Endothelial cell of umbilical vein (primary cell): ENCODE data around the gene GGTA1. TPM values are rescaled to one million over a fixed set of nuclear protein-coding genes. Genes with fewer than 3 reads are reported as not detected.

Experiments used
- BruUV-seq: library from RNA; stranded (reverse); fragments of 400-500 nt; replicated peaks from 2 replicates; lab custom pipeline; 2021; lab: Mats Ljungman, UMichigan
- CTCF ChIA-PET: fragments of 300-600, 350-600 bp; sonication (Branson Sonifier 250); formaldehyde crosslinking; loops from one replicate; lab custom pipeline; 2021; ENCODE audit warnings: antibody characterized with exemption, inconsistent platforms; lab: Charles Lee
- POLR2A ChIA-PET: fragments of 300-600, 350-600 bp; sonication (Branson Sonifier 250); formaldehyde crosslinking; loops from one replicate; lab custom pipeline; 2021; ENCODE audit warnings: antibody characterized with exemption, inconsistent platforms; lab: Charles Lee
- DNase-seq: peaks from one replicate; pipeline ENCODE4 v3.0.0-alpha.2; 2011; ENCODE audit warnings: low read depth, low spot score
- FAIRE-seq: peaks from 2 replicates; lab custom pipeline; 2011; peaks lifted over from hg19 to GRCh38; lab: Jason Lieb, UNC
- H2AFZ ChIP-seq: 2 replicates; pipeline ENCODE4 v1.6.0; 2012; ENCODE audit warnings: low read depth, low read length, control low read depth, inconsistent platforms
- H3K27ac ChIP-seq: 2 replicates; pipeline ENCODE4 v1.5.1; 2011; ENCODE audit warnings: low read depth, mild to moderate bottlenecking, control low read depth, low read length, moderate library complexity; ENCODE audit not compliant: insufficient read depth
- H3K27me3 ChIP-seq, 2 experiments: 2 replicates each; pipeline versions ENCODE4 v1.6.0 to v1.6.1; 2011; ENCODE audit warnings: low read length in 2 of 2, mixed read lengths in 1 of 2; ENCODE audit not compliant: control insufficient read depth in 2 of 2, insufficient read depth in 2 of 2
- H3K36me3 ChIP-seq, 2 experiments: 2 replicates in 1 of 2; 3 replicates in 1 of 2; pipeline ENCODE4 v1.5.1; 2011; ENCODE audit warnings: low read length in 2 of 2, mild to moderate bottlenecking in 1 of 2, moderate library complexity in 1 of 2; ENCODE audit not compliant: control insufficient read depth in 2 of 2, insufficient read depth in 2 of 2; ENCODE audit errors: extremely low read depth in 1 of 2
- H3K4me1 ChIP-seq: 3 replicates; pipeline ENCODE4 v1.5.1; 2011; ENCODE audit warnings: mild to moderate bottlenecking, low read length; ENCODE audit not compliant: control insufficient read depth, insufficient read depth; ENCODE audit errors: extremely low read depth
- H3K4me2 ChIP-seq: 2 replicates; pipeline ENCODE4 v1.6.1; 2011; ENCODE audit warnings: low read length, control low read depth, mixed read lengths; ENCODE audit not compliant: insufficient read depth
- H3K4me3 ChIP-seq, 3 experiments: fragments of 200-600 bp in 1 of 3; sonication (generic), shearing (Covaris generic) in 1 of 3; replicated peaks in 1 of 3; 2 replicates each; pipeline ENCODE4 v1.5.1; 2011 to 2016; ENCODE audit warnings: control low read depth in 3 of 3, low read length in 3 of 3, mild to moderate bottlenecking in 2 of 3, inconsistent platforms in 1 of 3, low read depth in 1 of 3, moderate library complexity in 1 of 3; ENCODE audit not compliant: insufficient read depth in 1 of 3
- H3K79me2 ChIP-seq: 2 replicates; pipeline ENCODE4 v1.6.0; 2012; ENCODE audit warnings: low read length, inconsistent platforms; ENCODE audit not compliant: control insufficient read depth, insufficient read depth
- H3K9ac ChIP-seq: replicated peaks from 2 replicates; pipeline ENCODE3; 2011; ENCODE audit warnings: low read length, control low read depth; ENCODE audit not compliant: insufficient read depth; ENCODE audit errors: extremely low read depth
- H3K9me1 ChIP-seq: replicated peaks from 3 replicates; pipeline ENCODE4 v1.6.0; 2011; ENCODE audit warnings: mild to moderate bottlenecking, low read length; ENCODE audit not compliant: control insufficient read depth, insufficient read depth; ENCODE audit errors: extremely low read depth
- H3K9me3 ChIP-seq: replicated peaks from 2 replicates; pipeline ENCODE4 v1.5.1; 2012; ENCODE audit warnings: low read length, inconsistent platforms; ENCODE audit not compliant: control insufficient read depth, insufficient read depth
- H4K20me1 ChIP-seq: replicated peaks from 2 replicates; pipeline ENCODE3; 2011; ENCODE audit warnings: mild to moderate bottlenecking, low read length; ENCODE audit not compliant: control insufficient read depth, insufficient read depth; ENCODE audit errors: extremely low read depth
- EZH2 ChIP-seq: IDR thresholded peaks from 2 replicates; pipeline ENCODE4 v1.6.1; 2012; ENCODE audit warnings: borderline replicate concordance, low read depth, mild to moderate bottlenecking, moderate library complexity, low read length, inconsistent platforms; ENCODE audit not compliant: severe bottlenecking
- FOS ChIP-seq: IDR thresholded peaks from 2 replicates; pipeline ENCODE4 v1.6.1; 2011; ENCODE audit warnings: mild to moderate bottlenecking, low read length, moderate library complexity, borderline replicate concordance; ENCODE audit not compliant: insufficient read depth
- GATA2 ChIP-seq: IDR thresholded peaks from 2 replicates; pipeline ENCODE4 v1.7.0; 2011; ENCODE audit warnings: low read depth, mild to moderate bottlenecking, moderate library complexity, mixed read lengths, low read length; ENCODE audit not compliant: insufficient read length, insufficient read depth
- JUN ChIP-seq: IDR thresholded peaks from 2 replicates; pipeline ENCODE4 v1.6.1; 2011; ENCODE audit warnings: borderline replicate concordance, low read depth; ENCODE audit not compliant: insufficient read length, insufficient read depth
- MYC ChIP-seq: IDR thresholded peaks from one replicate; pipeline ENCODE4 v1.6.1; 2011; ENCODE audit warnings: mild to moderate bottlenecking, low read depth, low read length
- POLR2A ChIP-seq: IDR thresholded peaks from 2 replicates; pipeline ENCODE4 v1.6.1; 2012; ENCODE audit warnings: low read depth, mild to moderate bottlenecking, control low read depth, low read length
- POLR2AphosphoS5 ChIP-seq: IDR thresholded peaks from 2 replicates; pipeline ENCODE4 v1.6.1; 2012; ENCODE audit warnings: low read depth, mild to moderate bottlenecking, control low read depth, low read length, moderate library complexity; ENCODE audit not compliant: insufficient read depth
- dilution Hi-C: fragments of 300-500 bp; cut with MboI; formaldehyde crosslinking; loops from one replicate; pipeline ENCODE4 v1.15.0; 2019; ENCODE audit warnings: low sequenced_read_pairs; ENCODE audit not compliant: extremely low pct_ligation_motif_present
- intact Hi-C: fragments of 100-400 bp; cut with micrococcal nuclease; formaldehyde crosslinking; loops from one replicate; pipeline ENCODE4 v1.10.0; 2022
- polyA plus RNA-seq, 4 experiments: library from polyadenylated mRNA; depleted of rRNA in 3 of 4; stranded (reverse) in 3 of 4; unstranded in 1 of 4; fragments of >200 nt; gene quantifications; 2 replicates each; pipeline versions ENCODE4 v1.2.1 to v1.2.3, GENCODE V29; 2011 to 2012; ENCODE audit warnings: missing spikeins in 1 of 4
- total RNA-seq: library from RNA; stranded (reverse); gene quantifications from 2 replicates; pipeline ENCODE4 v1.2.3, GENCODE V29; 2021
- TF ChIP-seq, protein P1 (sequence below), 2 donors: IDR thresholded peaks; 1 replicate in 1 of 2; 2 replicates in 1 of 2; pipeline ENCODE4 v1.5.1; 2011; ENCODE audit warnings: low read length in 2 of 2, mild to moderate bottlenecking in 2 of 2, moderate library complexity in 2 of 2, control low read depth in 1 of 2, inconsistent platforms in 1 of 2, low read depth in 1 of 2; ENCODE audit not compliant: insufficient read depth in 1 of 2; ENCODE audit errors: extremely low read depth in 1 of 2
- TF ChIP-seq, protein P2 (sequence below): IDR thresholded peaks from 2 replicates; pipeline ENCODE4 v1.6.1; 2011; ENCODE audit not compliant: insufficient read depth, insufficient read length

GGTA1 gene
- total and polyA plus RNA-seq, 2 donors (not counting 3 experiments of a cell fraction or from before 2014, with no cell fraction given), result not detected

DNA sequence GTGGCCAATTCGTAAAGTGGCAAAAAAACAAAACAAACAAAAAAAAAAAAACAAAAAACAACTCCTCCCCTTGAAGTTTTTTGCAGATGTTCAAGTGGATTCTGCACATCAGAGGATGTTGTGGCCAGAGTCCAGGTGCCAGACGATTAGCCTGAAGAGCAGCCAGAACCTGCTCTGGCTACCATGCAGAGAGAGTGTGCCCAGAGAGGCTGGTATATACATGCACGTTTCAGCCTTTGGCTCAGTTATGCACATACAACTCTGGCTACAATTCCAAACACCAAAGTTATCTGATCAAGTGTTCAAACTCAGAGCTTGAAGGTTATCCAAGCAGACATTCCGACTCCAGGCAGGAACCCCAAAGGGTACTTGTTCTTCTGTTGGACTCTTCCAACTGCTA, 34.7 kb downstream of the GGTA1 start:
- no peaks in the 10 kb centered on the region for H3K9me3 ChIP-seq
- H3K36me3 ChIP-seq, result no peaks in the 10 kb centered on the region
- dilution Hi-C loops (no loop called here), intact Hi-C loops (no loop called here)
- no peak overlapping the region for H3K9ac ChIP-seq
- no peak overlapping the region for H3K4me2 ChIP-seq
- ChIA-PET POLR2A (no interaction called here), CTCF (interaction anchor here (1.0 kb wide), 1 partner anchor 19 kb away, joined by 4 read pairs; no protein-coding TSS in a partner anchor)
- BruUV-seq, result no TSS peak
- DNase-seq (no peak), FAIRE-seq (peak; percentile 46)
- H2AFZ ChIP-seq, result no peak overlapping the region
- no peak overlapping the region for H3K27ac ChIP-seq
- no peak for TF ChIP-seq POLR2A
- TF ChIP-seq, protein P1, sequence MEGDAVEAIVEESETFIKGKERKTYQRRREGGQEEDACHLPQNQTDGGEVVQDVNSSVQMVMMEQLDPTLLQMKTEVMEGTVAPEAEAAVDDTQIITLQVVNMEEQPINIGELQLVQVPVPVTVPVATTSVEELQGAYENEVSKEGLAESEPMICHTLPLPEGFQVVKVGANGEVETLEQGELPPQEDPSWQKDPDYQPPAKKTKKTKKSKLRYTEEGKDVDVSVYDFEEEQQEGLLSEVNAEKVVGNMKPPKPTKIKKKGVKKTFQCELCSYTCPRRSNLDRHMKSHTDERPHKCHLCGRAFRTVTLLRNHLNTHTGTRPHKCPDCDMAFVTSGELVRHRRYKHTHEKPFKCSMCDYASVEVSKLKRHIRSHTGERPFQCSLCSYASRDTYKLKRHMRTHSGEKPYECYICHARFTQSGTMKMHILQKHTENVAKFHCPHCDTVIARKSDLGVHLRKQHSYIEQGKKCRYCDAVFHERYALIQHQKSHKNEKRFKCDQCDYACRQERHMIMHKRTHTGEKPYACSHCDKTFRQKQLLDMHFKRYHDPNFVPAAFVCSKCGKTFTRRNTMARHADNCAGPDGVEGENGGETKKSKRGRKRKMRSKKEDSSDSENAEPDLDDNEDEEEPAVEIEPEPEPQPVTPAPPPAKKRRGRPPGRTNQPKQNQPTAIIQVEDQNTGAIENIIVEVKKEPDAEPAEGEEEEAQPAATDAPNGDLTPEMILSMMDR (IDR thresholded peaks at IDR 0.05; ENCODE audit: extremely low read depth in 1 of 2, insufficient read depth in 1 of 2, low read depth in 1 of 2, low read length in 2 of 2), result no peak
- TF ChIP-seq, protein P2, sequence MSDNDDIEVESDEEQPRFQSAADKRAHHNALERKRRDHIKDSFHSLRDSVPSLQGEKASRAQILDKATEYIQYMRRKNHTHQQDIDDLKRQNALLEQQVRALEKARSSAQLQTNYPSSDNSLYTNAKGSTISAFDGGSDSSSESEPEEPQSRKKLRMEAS, result no peak
- no peak for TF ChIP-seq POLR2AphosphoS5
- no peak for TF ChIP-seq EZH2
- TF ChIP-seq JUN, result no peak
- no peak for TF ChIP-seq GATA2
- TF ChIP-seq FOS, result no peak
- TF ChIP-seq MYC, result no peak
- H3K9me1 ChIP-seq, result no peaks in the 10 kb centered on the region
- H3K27me3 ChIP-seq, result peaks cover 25 to 33% of the 10 kb centered on the region in 2 experiments
- no peaks in the 10 kb centered on the region for H3K4me1 ChIP-seq
- no peaks in the 10 kb centered on the region for H4K20me1 ChIP-seq
- H3K4me3 ChIP-seq, result no peak overlapping the region
- H3K79me2 ChIP-seq, result no peaks in the 10 kb centered on the region
